ENCODE results near the gene CYP4F11. TPM values are rescaled to one million over a fixed set of nuclear protein-coding genes. Genes with fewer than 3 reads are reported as not detected.

CYP4F11 gene
- total RNA-seq, 1 experiment from 2014 or later: not detected

DNA sequence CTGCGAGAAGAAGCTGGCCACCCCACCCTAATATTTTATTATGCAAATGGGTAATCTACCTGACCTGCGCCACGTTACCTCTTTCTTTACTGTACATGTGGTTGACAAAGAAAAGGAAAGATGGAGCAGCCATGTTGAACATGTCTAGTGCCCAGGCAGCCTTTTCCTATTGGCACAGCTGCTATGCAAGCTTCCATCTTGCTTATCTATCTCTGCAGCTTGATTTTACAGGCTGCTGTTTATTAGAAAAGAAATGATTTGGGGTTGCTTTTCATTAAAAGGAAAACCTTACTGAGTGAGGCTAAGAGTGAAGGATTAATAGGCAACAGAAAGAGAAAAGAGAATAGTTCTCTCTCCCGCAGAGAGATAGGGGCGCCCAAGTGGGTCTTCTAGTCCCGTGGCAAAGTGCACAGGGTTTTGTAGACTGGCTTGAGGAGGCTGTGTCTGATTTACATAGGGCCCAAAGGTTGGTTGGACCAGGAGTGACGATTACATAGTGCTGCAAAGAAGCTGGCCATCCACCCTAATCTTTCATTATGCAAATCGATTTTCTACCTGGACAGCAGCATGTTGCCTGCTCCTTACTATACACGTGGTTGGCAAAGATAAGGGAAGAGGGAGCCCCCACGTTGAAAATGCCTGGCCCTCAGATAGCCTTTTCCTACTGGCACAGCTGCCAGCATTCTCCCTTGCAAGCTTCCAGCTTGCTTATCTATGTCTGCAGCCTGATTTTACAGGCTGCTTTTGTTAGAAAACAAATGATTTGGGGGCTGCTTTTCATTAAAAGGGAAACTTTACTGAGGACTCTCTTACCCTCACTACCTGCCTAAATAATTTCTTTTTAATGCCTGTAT lies 42.7 kb upstream of the CYP4F11 start:
- Histone ChIP-seq H2AK5ac (ENCODE audit: insufficient read length, low read length) (no peak overlapping the region), H4K5ac (ENCODE audit: insufficient read length, low read depth, low read length) (no peak overlapping the region), H3K79me2 (ENCODE audit: insufficient read depth, low read length) (no peaks in the 10 kb centered on the region), H4K91ac (ENCODE audit: insufficient read length, low read depth, low read length) (no peak overlapping the region), H2BK120ac (ENCODE audit: low read depth, low read length, poor library complexity, severe bottlenecking) (no peak overlapping the region), H2AFZ (ENCODE audit: low read length) (no peak overlapping the region), H3K4me1 (ENCODE audit: insufficient read depth, low read length) (no peaks in the 10 kb centered on the region), H4K20me1 (ENCODE audit: control insufficient read depth, insufficient read depth, insufficient read length) (no peaks in the 10 kb centered on the region), H2BK5ac (ENCODE audit: insufficient read length, low read length) (no peak overlapping the region), H3K23me2 (ENCODE audit: insufficient read length, low read depth, low read length, poor library complexity, severe bottlenecking) (no peaks in the 10 kb centered on the region), H3K4ac (ENCODE audit: low read depth, low read length) (no peak overlapping the region), H3K23ac (ENCODE audit: insufficient read length, low read depth, low read length) (no peak overlapping the region), H3T11ph (ENCODE audit: low read length) (no peak overlapping the region), H2BK20ac (ENCODE audit: low read depth, low read length, poor library complexity, severe bottlenecking) (no peak overlapping the region), H2BK15ac (ENCODE audit: low read depth, low read length) (no peak overlapping the region), H3K27ac (ENCODE audit: insufficient read length, low read depth, low read length) (no peak overlapping the region), H3K79me1 (ENCODE audit: insufficient read depth, low read depth, low read length, poor library complexity, severe bottlenecking) (no peaks in the 10 kb centered on the region), H3K56ac (ENCODE audit: insufficient read length, low read depth, low read length) (no peak overlapping the region), H3K9me3 (ENCODE audit: control insufficient read depth, low read depth, low read length) (peaks cover 84% of the 10 kb centered on the region), H2BK12ac (ENCODE audit: insufficient read length, low read depth, low read length) (no peak overlapping the region), H4K8ac (replicated peaks; ENCODE audit: insufficient read length, low read depth, low read length) (no peak overlapping the region), H3K14ac (ENCODE audit: insufficient read depth, low read length) (no peak overlapping the region), H3K9ac (ENCODE audit: extremely low read depth, insufficient read length, low read length) (no peak overlapping the region), H3K27me3 (ENCODE audit: insufficient read depth, low read length) (no peaks in the 10 kb centered on the region), H3K4me2 (ENCODE audit: insufficient read depth, insufficient read length, low read length) (no peak overlapping the region), H3K18ac (ENCODE audit: insufficient read length, low read depth, low read length) (no peak overlapping the region)
- WGBS (ENCODE audit: extremely low coverage, insufficient read length, low lambda C conversion rate): no CpG with 5 or more reads among the region's 10 CpGs
- no peaks in the 10 kb centered on the region for H3K4me1 Mint-ChIP-seq
- H3K36me3 Mint-ChIP-seq (ENCODE audit: insufficient read depth in 1 of 3, low read depth in 3 of 3): peaks cover 0 to 32% (median 20%) of the 10 kb centered on the region in 3 experiments; a peak in 6 of 7 replicates
- no peak overlapping the region for H3K4me3 Mint-ChIP-seq
- H3K9me3 Mint-ChIP-seq: peaks cover 87 to 96% of the 10 kb centered on the region in 2 experiments
- no peak overlapping the region for H3K27ac Mint-ChIP-seq
- TF ChIP-seq, protein P1, sequence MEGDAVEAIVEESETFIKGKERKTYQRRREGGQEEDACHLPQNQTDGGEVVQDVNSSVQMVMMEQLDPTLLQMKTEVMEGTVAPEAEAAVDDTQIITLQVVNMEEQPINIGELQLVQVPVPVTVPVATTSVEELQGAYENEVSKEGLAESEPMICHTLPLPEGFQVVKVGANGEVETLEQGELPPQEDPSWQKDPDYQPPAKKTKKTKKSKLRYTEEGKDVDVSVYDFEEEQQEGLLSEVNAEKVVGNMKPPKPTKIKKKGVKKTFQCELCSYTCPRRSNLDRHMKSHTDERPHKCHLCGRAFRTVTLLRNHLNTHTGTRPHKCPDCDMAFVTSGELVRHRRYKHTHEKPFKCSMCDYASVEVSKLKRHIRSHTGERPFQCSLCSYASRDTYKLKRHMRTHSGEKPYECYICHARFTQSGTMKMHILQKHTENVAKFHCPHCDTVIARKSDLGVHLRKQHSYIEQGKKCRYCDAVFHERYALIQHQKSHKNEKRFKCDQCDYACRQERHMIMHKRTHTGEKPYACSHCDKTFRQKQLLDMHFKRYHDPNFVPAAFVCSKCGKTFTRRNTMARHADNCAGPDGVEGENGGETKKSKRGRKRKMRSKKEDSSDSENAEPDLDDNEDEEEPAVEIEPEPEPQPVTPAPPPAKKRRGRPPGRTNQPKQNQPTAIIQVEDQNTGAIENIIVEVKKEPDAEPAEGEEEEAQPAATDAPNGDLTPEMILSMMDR (conservative IDR thresholded peaks at IDR 0.05): no peak
- DNase-seq: no peak
- H3K27me3 Mint-ChIP-seq (ENCODE audit: low read depth): no peaks in the 10 kb centered on the region
